Adrenal gland (tissue), 5 donors: ENCODE data around the gene AGO4.

Experiments
- CTCF ChIP-seq, 6 experiments: fragments of 450-650 bp in 4 of 6; fragments of 200-600 bp in 2 of 6; sonication (generic) in 1 of 6; IDR thresholded peaks; 1 replicate in 5 of 6; 2 replicates in 1 of 6; pipeline versions ENCODE4 v1.5.1 to v1.8.0; 2016 to 2021; ENCODE audit warnings: antibody characterized with exemption in 6 of 6, mild to moderate bottlenecking in 2 of 6, moderate library complexity in 1 of 6
- POLR2A ChIP-seq, 2 donors: fragments of 450-650 bp; IDR thresholded peaks; one replicate each; pipeline ENCODE4 v1.6.1; 2017; ENCODE audit warnings: antibody characterized with exemption in 2 of 2, mild to moderate bottlenecking in 2 of 2, moderate library complexity in 1 of 2
- donor health status: DM: no; HTN: no; CAD: no.

DNA sequence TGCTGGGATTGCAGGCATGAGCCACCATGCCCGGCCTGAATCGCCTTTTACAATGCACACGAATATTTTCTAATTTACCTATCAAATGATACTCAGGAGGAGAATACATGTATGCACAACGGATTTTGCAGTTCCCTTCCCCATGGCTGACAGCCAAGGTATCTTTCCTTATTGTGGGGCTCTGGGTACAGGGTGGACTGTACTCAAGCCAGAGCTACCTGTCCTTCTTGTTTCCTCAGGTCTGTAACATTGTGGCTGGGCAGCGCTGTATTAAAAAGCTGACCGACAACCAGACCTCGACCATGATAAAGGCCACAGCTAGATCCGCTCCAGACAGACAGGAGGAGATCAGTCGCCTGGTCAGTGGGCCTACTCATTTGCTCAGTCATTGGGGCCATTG is 93.4 kb downstream of the AGO4 start:
- TF ChIP-seq CTCF (IDR thresholded peaks at IDR 0.05) (no peak), POLR2A (IDR thresholded peaks at IDR 0.05) (no peak)
